ENCODE results near the gene PAX8.

PAX8 gene

DNA sequence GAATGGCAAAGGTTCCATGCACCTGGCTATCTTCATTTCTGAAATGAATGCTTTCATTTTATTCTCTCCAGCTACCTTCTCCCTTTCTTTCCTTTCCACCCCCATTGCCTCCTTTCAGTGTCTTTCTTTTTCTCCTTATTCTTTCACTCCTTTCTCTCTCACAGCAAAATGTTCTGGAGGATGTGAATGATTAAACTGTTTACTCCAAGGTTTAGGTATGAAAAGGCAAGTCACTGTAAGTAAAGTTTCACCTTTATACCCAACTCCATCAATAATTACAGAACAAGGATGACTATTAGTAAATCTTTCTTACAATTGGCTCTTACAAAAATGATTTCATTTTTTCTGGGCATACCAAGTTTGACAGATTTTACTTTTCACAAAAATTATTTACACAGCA lies 4.3 kb downstream of the PAX8 start:
- Histone ChIP-seq H4K20me1 (ENCODE audit: insufficient read depth, low read length) (no peaks in the 10 kb centered on the region), H3K27ac (ENCODE audit: low read length) (no peak overlapping the region), H3K36me3 (replicated peaks; ENCODE audit: low read depth, low read length) (no peaks in the 10 kb centered on the region), H3K27me3 (ENCODE audit: low read depth, low read length) (no peaks in the 10 kb centered on the region), H3K4me2 (ENCODE audit: low read length) (no peak overlapping the region), H2AFZ (ENCODE audit: low read depth, low read length) (no peak overlapping the region), H3K9ac (ENCODE audit: low read length) (no peak overlapping the region), H3K4me3 (ENCODE audit: low read length) (no peak overlapping the region), H3K79me2 (ENCODE audit: low read length) (no peaks in the 10 kb centered on the region), H3K9me3 (ENCODE audit: insufficient read depth, low read length) (no peaks in the 10 kb centered on the region), H3K4me1 (ENCODE audit: low read length) (peaks cover 5% of the 10 kb centered on the region)
- TF ChIP-seq, protein P1, sequence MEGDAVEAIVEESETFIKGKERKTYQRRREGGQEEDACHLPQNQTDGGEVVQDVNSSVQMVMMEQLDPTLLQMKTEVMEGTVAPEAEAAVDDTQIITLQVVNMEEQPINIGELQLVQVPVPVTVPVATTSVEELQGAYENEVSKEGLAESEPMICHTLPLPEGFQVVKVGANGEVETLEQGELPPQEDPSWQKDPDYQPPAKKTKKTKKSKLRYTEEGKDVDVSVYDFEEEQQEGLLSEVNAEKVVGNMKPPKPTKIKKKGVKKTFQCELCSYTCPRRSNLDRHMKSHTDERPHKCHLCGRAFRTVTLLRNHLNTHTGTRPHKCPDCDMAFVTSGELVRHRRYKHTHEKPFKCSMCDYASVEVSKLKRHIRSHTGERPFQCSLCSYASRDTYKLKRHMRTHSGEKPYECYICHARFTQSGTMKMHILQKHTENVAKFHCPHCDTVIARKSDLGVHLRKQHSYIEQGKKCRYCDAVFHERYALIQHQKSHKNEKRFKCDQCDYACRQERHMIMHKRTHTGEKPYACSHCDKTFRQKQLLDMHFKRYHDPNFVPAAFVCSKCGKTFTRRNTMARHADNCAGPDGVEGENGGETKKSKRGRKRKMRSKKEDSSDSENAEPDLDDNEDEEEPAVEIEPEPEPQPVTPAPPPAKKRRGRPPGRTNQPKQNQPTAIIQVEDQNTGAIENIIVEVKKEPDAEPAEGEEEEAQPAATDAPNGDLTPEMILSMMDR (IDR thresholded peaks at IDR 0.05; ENCODE audit: low read depth, low read length): no peak
- no peak for TF ChIP-seq EZH2phosphoT487 (IDR thresholded peaks at IDR 0.05; ENCODE audit: low read depth)

DNA sequence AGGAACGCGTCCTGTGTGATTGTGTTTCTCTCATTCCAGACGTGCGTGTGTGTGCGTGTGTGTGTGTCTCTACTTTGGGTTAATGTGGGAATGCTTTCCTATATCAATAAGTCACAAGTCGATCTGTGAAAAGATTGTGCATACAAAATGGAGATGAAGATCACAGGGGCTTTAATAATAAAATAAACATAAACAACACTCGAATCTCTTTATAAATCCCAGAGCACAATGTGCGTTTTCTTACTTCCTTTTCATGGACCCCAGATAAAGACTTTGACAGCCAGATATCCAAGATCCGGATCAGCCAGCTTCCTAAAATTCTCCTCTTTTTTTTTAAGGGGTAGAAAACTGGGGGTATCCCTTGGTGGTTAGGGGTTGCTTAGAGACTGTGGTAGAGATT lies 4.7 kb downstream of the PAX8 start:
- Histone ChIP-seq H3K79me2 (ENCODE audit: low read length) (no peaks in the 10 kb centered on the region), H3K27me3 (ENCODE audit: low read depth, low read length) (no peaks in the 10 kb centered on the region), H3K27ac (ENCODE audit: low read length) (no peak overlapping the region), H2AFZ (ENCODE audit: low read depth, low read length) (no peak overlapping the region), H4K20me1 (ENCODE audit: insufficient read depth, low read length) (no peaks in the 10 kb centered on the region), H3K4me2 (ENCODE audit: low read length) (no peak overlapping the region), H3K4me1 (ENCODE audit: low read length) (peaks cover 5% of the 10 kb centered on the region), H3K36me3 (replicated peaks; ENCODE audit: low read depth, low read length) (no peaks in the 10 kb centered on the region), H3K4me3 (ENCODE audit: low read length) (no peak overlapping the region), H3K9ac (ENCODE audit: low read length) (no peak overlapping the region), H3K9me3 (ENCODE audit: insufficient read depth, low read length) (no peaks in the 10 kb centered on the region)
- TF ChIP-seq, protein P1 (IDR thresholded peaks at IDR 0.05; ENCODE audit: low read depth, low read length): no peak
- TF ChIP-seq EZH2phosphoT487 (IDR thresholded peaks at IDR 0.05; ENCODE audit: low read depth): no peak

DNA sequence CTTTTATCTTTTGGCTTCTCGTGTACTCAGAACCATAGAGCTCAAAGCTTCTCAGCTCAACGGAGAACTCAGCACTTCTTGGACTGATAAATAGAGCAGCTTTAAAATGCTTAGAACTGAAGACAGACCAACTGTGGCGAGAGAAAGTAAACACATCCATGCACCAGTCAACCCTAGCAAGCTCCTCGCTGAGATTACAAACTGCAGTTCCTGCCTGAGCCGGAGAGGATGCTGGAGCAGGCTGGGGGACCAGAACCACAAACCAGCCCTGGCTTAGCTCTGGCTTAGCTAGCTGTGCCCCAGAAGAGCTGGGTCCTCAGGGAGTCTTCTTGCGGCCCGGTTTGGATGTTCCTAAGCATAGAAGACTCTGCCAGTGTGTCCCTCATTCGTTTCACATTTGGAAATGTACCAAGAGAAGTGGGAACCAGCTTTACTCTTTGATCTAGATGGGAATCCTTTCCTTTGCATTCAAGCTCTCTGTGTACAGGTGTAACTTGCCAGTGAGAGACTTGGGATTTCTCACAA lies 5.6 kb downstream of the PAX8 start:
- H2AFZ ChIP-seq (ENCODE audit: low read depth, low read length): 0 out of 2 replicates have a peak overlapping the region, but pooled peaks have one; percentile 39
- peaks cover 5% of the 10 kb centered on the region for H3K4me1 ChIP-seq (ENCODE audit: low read length)
- TF ChIP-seq, protein P1 (IDR thresholded peaks at IDR 0.05; ENCODE audit: low read depth, low read length): no peak
- no peak for TF ChIP-seq EZH2phosphoT487 (IDR thresholded peaks at IDR 0.05; ENCODE audit: low read depth)
- H3K27ac ChIP-seq (ENCODE audit: low read length): no peak overlapping the region
- H3K27me3 ChIP-seq (ENCODE audit: low read depth, low read length): no peaks in the 10 kb centered on the region
- H3K9ac ChIP-seq (ENCODE audit: low read length): no peak overlapping the region
- no peaks in the 10 kb centered on the region for H3K79me2 ChIP-seq (ENCODE audit: low read length)
- H3K9me3 ChIP-seq (ENCODE audit: insufficient read depth, low read length): no peaks in the 10 kb centered on the region
- H3K4me3 ChIP-seq (ENCODE audit: low read length): peak overlapping the region; percentile 20; the same call in 1 of the 2 replicates
- H3K4me2 ChIP-seq (ENCODE audit: low read length): peak overlapping the region; percentile 26
- H3K36me3 ChIP-seq (replicated peaks; ENCODE audit: low read depth, low read length): no peaks in the 10 kb centered on the region
- H4K20me1 ChIP-seq (ENCODE audit: insufficient read depth, low read length): no peaks in the 10 kb centered on the region

DNA sequence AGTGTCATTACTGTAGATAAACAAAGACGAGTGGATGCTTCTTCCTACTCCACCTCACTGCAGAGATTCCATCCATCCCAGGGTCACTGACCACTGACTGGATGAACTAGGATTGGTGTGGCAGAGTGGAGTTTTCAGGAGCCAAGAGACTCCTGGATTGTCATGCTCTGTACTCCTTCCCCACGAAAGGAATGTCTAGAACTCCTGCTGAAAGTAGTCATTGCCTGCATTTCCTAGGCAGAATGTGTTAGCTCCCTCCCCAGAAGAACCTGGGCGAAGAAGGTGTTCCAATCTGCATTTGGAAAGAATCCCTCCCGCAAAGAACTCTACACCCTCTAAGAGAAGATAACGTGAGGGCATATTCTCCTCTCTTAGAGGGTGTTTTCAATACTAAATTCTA lies 6.2 kb downstream of the PAX8 start:
- no peaks in the 10 kb centered on the region for H4K20me1 ChIP-seq (ENCODE audit: insufficient read depth, low read length)
- H3K79me2 ChIP-seq (ENCODE audit: low read length): no peaks in the 10 kb centered on the region
- H3K27me3 ChIP-seq (ENCODE audit: low read depth, low read length): no peaks in the 10 kb centered on the region
- no peak overlapping the region for H3K9ac ChIP-seq (ENCODE audit: low read length)
- peak overlapping the region; percentile 26; the same call in 1 of the 2 replicates for H3K4me2 ChIP-seq (ENCODE audit: low read length)
- no peaks in the 10 kb centered on the region for H3K36me3 ChIP-seq (replicated peaks; ENCODE audit: low read depth, low read length)
- no peak overlapping the region for H2AFZ ChIP-seq (ENCODE audit: low read depth, low read length)
- no peak for TF ChIP-seq EZH2phosphoT487 (IDR thresholded peaks at IDR 0.05; ENCODE audit: low read depth)
- TF ChIP-seq, protein P1 (IDR thresholded peaks at IDR 0.05; ENCODE audit: low read depth, low read length): no peak
- H3K9me3 ChIP-seq (ENCODE audit: insufficient read depth, low read length): no peaks in the 10 kb centered on the region
- H3K27ac ChIP-seq (ENCODE audit: low read length): no peak overlapping the region
- peaks cover 5% of the 10 kb centered on the region for H3K4me1 ChIP-seq (ENCODE audit: low read length)
- H3K4me3 ChIP-seq (ENCODE audit: low read length): no peak overlapping the region; the same call in 1 of the 2 replicates
